HL-60 (cell line): ENCODE results near the gene LRFN2.

Experiments
- GABPA ChIP-seq: IDR thresholded peaks from 2 replicates; pipeline ENCODE4 v1.6.1; 2012; ENCODE audit warnings: low read depth
- POLR2AphosphoS5 ChIP-seq: IDR thresholded peaks from 2 replicates; pipeline ENCODE4 v1.6.1; 2012; ENCODE audit warnings: low read depth
- TF ChIP-seq, protein P1 (sequence below): IDR thresholded peaks from one replicate; pipeline ENCODE4 v1.5.1; 2011; ENCODE audit warnings: low read length, control low read depth, inconsistent platforms; ENCODE audit not compliant: insufficient read depth
- TF ChIP-seq, protein P2 (sequence below): IDR thresholded peaks from 2 replicates; pipeline ENCODE4 v1.6.1; 2012; ENCODE audit warnings: low read depth; ENCODE audit not compliant: insufficient replicate concordance

DNA sequence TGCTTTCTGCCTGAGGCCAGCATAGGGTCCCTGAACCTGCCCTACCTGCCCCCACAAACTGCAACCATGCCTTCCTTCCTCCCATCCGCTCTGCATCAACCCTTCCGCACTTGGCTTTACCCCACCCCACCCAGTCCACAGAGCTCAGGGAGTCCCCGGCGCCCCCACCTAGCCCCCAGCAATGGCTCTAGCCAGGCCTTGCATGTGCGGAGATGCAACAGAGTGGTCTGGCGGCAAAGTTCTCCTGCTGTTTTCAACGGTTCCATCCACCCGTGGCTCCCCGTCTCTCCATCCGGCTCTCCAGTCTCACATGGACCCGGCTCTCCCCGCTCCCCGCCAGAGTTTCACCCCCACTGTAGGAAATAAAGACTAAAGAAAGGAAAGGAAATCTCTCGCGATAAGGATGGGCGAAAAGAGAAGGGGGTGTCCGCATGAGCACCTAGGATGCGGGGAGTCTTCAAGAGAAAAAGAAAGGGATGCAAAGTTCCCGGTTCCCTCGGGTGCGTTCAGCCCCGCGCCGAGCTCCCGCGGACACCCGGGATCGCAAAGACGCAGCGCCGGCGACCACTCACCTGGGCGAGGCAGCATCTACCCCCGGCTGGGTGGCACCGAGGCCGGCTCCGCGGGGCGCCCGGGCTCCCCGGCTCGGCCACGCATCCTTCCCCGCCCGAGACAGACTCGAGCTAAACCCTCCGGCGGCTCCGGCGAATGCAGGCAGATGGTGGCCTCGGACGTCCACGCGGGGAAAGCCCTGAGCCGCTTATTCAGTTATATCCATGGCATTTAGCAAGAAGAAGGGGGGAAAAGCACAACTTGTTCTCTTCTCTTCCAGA, 579 bp downstream of the LRFN2 start:
- TF ChIP-seq, protein P1, sequence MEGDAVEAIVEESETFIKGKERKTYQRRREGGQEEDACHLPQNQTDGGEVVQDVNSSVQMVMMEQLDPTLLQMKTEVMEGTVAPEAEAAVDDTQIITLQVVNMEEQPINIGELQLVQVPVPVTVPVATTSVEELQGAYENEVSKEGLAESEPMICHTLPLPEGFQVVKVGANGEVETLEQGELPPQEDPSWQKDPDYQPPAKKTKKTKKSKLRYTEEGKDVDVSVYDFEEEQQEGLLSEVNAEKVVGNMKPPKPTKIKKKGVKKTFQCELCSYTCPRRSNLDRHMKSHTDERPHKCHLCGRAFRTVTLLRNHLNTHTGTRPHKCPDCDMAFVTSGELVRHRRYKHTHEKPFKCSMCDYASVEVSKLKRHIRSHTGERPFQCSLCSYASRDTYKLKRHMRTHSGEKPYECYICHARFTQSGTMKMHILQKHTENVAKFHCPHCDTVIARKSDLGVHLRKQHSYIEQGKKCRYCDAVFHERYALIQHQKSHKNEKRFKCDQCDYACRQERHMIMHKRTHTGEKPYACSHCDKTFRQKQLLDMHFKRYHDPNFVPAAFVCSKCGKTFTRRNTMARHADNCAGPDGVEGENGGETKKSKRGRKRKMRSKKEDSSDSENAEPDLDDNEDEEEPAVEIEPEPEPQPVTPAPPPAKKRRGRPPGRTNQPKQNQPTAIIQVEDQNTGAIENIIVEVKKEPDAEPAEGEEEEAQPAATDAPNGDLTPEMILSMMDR, result no peak
- TF ChIP-seq POLR2AphosphoS5 (no peak), GABPA (no peak)
- TF ChIP-seq, protein P2, sequence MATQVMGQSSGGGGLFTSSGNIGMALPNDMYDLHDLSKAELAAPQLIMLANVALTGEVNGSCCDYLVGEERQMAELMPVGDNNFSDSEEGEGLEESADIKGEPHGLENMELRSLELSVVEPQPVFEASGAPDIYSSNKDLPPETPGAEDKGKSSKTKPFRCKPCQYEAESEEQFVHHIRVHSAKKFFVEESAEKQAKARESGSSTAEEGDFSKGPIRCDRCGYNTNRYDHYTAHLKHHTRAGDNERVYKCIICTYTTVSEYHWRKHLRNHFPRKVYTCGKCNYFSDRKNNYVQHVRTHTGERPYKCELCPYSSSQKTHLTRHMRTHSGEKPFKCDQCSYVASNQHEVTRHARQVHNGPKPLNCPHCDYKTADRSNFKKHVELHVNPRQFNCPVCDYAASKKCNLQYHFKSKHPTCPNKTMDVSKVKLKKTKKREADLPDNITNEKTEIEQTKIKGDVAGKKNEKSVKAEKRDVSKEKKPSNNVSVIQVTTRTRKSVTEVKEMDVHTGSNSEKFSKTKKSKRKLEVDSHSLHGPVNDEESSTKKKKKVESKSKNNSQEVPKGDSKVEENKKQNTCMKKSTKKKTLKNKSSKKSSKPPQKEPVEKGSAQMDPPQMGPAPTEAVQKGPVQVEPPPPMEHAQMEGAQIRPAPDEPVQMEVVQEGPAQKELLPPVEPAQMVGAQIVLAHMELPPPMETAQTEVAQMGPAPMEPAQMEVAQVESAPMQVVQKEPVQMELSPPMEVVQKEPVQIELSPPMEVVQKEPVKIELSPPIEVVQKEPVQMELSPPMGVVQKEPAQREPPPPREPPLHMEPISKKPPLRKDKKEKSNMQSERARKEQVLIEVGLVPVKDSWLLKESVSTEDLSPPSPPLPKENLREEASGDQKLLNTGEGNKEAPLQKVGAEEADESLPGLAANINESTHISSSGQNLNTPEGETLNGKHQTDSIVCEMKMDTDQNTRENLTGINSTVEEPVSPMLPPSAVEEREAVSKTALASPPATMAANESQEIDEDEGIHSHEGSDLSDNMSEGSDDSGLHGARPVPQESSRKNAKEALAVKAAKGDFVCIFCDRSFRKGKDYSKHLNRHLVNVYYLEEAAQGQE, result no peak
